CD4-positive, alpha-beta T cell treated with Interleukin-17A for 4 hours (primary cell): Measurements from ENCODE around the gene MRAP2.

Source experiments
- DNase-seq: peaks from one replicate; pipeline ENCODE4 v3.0.0-alpha.2; 2020; ENCODE audit warnings: mixed read lengths

MRAP2 gene

GRCh38 chr6:84137051-84137375 lies 103.4 kb downstream of the MRAP2 start:
- DNase-seq = no peak

GRCh38 chr6:84137989-84138575 lies 104.5 kb downstream of the MRAP2 start:
- DNase-seq = no peak

GRCh38 chr6:84139311-84139710 lies 105.7 kb downstream of the MRAP2 start:
- no peak for DNase-seq
